HG02943 (cell line): ENCODE measurements around the gene RGS7.
"Not testable (repeated sequence)": the region's sequence is repeated elsewhere in the genome, so short reads cannot be mapped to it uniquely, and the experiment has no call there.

Experiments
- ATAC-seq: cut with Tn5 transposase; IDR thresholded peaks from one replicate; pipeline ENCODE4 v1.9.1; 2021; ENCODE audit warnings: mild to moderate bottlenecking, low read depth, moderate library complexity; ENCODE audit not compliant: unreplicated experiment

The RGS7 gene

GRCh38 chr1:240806200-240806745 is 550.7 kb downstream of the RGS7 start:
- no peak for ATAC-seq

GRCh38 chr1:240804475-240804874 is 552.5 kb downstream of the RGS7 start:
- ATAC-seq, result no peak

GRCh38 chr1:240803151-240803550 is 553.9 kb downstream of the RGS7 start:
- ATAC-seq, result no peak

GRCh38 chr1:240802271-240802670 is 554.7 kb downstream of the RGS7 start:
- no peak for ATAC-seq

GRCh38 chr1:240801442-240801841 is 555.6 kb downstream of the RGS7 start:
- ATAC-seq, result no peak

- no peak for ATAC-seq
Observed at GRCh38 chr1:240800291-240800690, 556.7 kb downstream of the RGS7 start.

- ATAC-seq, result no peak
Observed at GRCh38 chr1:240797050-240797449, 560.0 kb downstream of the RGS7 start.

- ATAC-seq, result no peak
Observed at GRCh38 chr1:240794046-240794843, 562.8 kb downstream of the RGS7 start.

- no peak for ATAC-seq
Observed at GRCh38 chr1:240792915-240793529, 564.0 kb downstream of the RGS7 start.

- no peak for ATAC-seq
Observed at GRCh38 chr1:240790856-240791255, 566.1 kb downstream of the RGS7 start.

- no peak for ATAC-seq
Observed at GRCh38 chr1:240786880-240787279, 570.1 kb downstream of the RGS7 start.

- ATAC-seq, result no peak
Observed at GRCh38 chr1:240784776-240785175, 572.2 kb downstream of the RGS7 start.

- not testable (repeated sequence) for ATAC-seq
Observed at GRCh38 chr1:240783728-240784137, 573.3 kb downstream of the RGS7 start.

GRCh38 chr1:240776237-240776636 is 580.8 kb downstream of the RGS7 start:
- ATAC-seq, result no peak

- no peak for ATAC-seq
Observed at GRCh38 chr1:240772131-240772530, 584.9 kb downstream of the RGS7 start.

- ATAC-seq, result no peak
Observed at GRCh38 chr1:240771450-240771849, 585.6 kb downstream of the RGS7 start.

- no peak for ATAC-seq
Observed at GRCh38 chr1:240768979-240769378, 588.0 kb downstream of the RGS7 start.

GRCh38 chr1:240766831-240767230 is 590.2 kb downstream of the RGS7 start:
- no peak for ATAC-seq

GRCh38 chr1:240765732-240766363 is 591.2 kb downstream of the RGS7 start:
- no peak for ATAC-seq

- no peak for ATAC-seq
Observed at GRCh38 chr1:240763771-240764170, 593.2 kb downstream of the RGS7 start.

- ATAC-seq, result not testable (repeated sequence)
Observed at GRCh38 chr1:240763095-240763494, 593.9 kb downstream of the RGS7 start.
